ENCODE data around the gene TIGD6. TPM values are rescaled to one million over a fixed set of nuclear protein-coding genes. Genes with fewer than 3 reads are reported as not detected.

The TIGD6 gene
- total RNA-seq, 1 donor from 2014 or later: 4.1 TPM

- Histone ChIP-seq H3K9ac (no peak overlapping the region), H3F3A (ENCODE audit: low read depth) (peaks cover 18% of the 10 kb centered on the region), H3K4me3 (no peak overlapping the region), H3K27ac (no peak overlapping the region), H2AFZ (replicated peaks) (no peak overlapping the region), H3K79me2 (ENCODE audit: low read depth) (no peaks in the 10 kb centered on the region), H3K9me3 (ENCODE audit: low read depth) (no peaks in the 10 kb centered on the region), H4K20me1 (ENCODE audit: low read depth) (no peaks in the 10 kb centered on the region), H3K4me2 (no peak overlapping the region), H3K36me3 (no peaks in the 10 kb centered on the region), H3K4me1 (peaks cover 7% of the 10 kb centered on the region), H3K27me3 (peaks cover 9% of the 10 kb centered on the region)
- no peak for TF ChIP-seq EZH2phosphoT487 (IDR thresholded peaks at IDR 0.05)
- no peak for TF ChIP-seq EZH2 (IDR thresholded peaks at IDR 0.05)
- TF ChIP-seq, protein P1, sequence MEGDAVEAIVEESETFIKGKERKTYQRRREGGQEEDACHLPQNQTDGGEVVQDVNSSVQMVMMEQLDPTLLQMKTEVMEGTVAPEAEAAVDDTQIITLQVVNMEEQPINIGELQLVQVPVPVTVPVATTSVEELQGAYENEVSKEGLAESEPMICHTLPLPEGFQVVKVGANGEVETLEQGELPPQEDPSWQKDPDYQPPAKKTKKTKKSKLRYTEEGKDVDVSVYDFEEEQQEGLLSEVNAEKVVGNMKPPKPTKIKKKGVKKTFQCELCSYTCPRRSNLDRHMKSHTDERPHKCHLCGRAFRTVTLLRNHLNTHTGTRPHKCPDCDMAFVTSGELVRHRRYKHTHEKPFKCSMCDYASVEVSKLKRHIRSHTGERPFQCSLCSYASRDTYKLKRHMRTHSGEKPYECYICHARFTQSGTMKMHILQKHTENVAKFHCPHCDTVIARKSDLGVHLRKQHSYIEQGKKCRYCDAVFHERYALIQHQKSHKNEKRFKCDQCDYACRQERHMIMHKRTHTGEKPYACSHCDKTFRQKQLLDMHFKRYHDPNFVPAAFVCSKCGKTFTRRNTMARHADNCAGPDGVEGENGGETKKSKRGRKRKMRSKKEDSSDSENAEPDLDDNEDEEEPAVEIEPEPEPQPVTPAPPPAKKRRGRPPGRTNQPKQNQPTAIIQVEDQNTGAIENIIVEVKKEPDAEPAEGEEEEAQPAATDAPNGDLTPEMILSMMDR (IDR thresholded peaks at IDR 0.05): no peak
- no peaks in the 10 kb centered on the region for H3K9me3 Mint-ChIP-seq
- peaks cover 2% of the 10 kb centered on the region for H3K36me3 Mint-ChIP-seq
- DNase-seq (ENCODE audit: low spot score): no peak
- no peak overlapping the region for H3K27ac Mint-ChIP-seq
- H3K27me3 Mint-ChIP-seq (ENCODE audit: insufficient read depth, low read depth): peaks cover 10% of the 10 kb centered on the region
- H3K4me3 Mint-ChIP-seq: peak overlapping the region; percentile 27
- H3K4me1 Mint-ChIP-seq: peaks cover 20% of the 10 kb centered on the region
Measured at GRCh38 chr5:149962601-149963300, 37.7 kb downstream of the TIGD6 start.

DNA sequence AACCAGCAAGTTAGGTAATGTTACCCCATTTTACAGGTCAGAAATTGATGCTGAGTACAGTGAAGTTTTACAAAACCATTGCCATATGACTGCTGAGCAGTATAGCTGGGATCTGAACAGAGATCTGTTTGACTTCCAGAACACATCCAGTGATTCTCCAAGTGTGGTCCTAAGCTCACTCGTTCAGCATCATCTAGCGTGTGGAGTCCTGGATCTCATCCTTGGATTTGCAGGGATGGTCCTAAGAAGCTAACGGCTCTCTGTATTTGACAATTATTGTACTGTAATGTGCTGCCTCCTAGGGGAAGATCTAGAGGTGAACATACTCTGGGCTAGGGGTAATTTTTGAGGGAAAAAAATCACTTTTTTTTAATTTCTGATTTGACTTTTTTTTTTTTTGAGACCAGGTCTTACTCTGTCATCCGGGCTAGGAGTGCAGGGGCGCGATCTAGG lies 38.5 kb downstream of the TIGD6 start:
- Histone ChIP-seq H3K9ac (no peak overlapping the region), H2AFZ (replicated peaks) (no peak overlapping the region), H3K4me3 (no peak overlapping the region), H3K4me2 (peak overlapping the region; percentile 89), H3K79me2 (ENCODE audit: low read depth) (no peaks in the 10 kb centered on the region), H3K9me3 (ENCODE audit: low read depth) (no peaks in the 10 kb centered on the region), H3K36me3 (no peaks in the 10 kb centered on the region), H4K20me1 (ENCODE audit: low read depth) (no peaks in the 10 kb centered on the region), H3K27me3 (peaks cover 9% of the 10 kb centered on the region), H3K27ac (no peak overlapping the region), H3K4me1 (peaks cover 7% of the 10 kb centered on the region), H3F3A (ENCODE audit: low read depth) (peaks cover 18% of the 10 kb centered on the region)
- TF ChIP-seq EZH2 (IDR thresholded peaks at IDR 0.05): no peak
- TF ChIP-seq, protein P1 (IDR thresholded peaks at IDR 0.05): peak; percentile 50
- no peaks in the 10 kb centered on the region for H3K9me3 Mint-ChIP-seq
- no peak overlapping the region for H3K27ac Mint-ChIP-seq
- H3K4me3 Mint-ChIP-seq: peak overlapping the region; percentile 93
- H3K4me1 Mint-ChIP-seq: peaks cover 20% of the 10 kb centered on the region
- peaks cover 2% of the 10 kb centered on the region for H3K36me3 Mint-ChIP-seq
- peak; percentile 27 for DNase-seq (ENCODE audit: low spot score)
- H3K27me3 Mint-ChIP-seq (ENCODE audit: insufficient read depth, low read depth): peaks cover 12% of the 10 kb centered on the region

DNA sequence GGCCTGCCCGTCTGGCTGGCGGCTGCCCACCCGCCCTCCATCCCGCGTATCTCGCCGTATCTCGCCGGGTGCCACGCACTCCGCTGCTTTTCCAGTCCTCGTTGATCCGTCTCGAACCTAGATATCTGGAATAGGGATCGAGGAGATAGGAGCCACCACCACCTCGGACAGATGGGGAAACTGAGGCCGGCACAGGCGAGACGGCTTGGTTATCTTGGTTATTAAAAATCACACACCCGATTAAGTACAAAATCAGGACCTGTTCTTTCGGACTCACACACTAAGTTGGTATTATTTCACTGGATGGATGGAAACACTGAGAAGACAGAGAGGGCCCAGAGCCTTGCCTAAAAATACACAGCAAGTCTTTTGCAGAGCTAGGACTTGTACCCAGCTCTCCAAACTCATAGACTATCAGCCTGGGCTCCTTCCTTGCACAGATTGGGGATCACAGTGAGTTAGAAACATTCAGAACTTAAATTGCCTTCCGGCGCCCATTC lies 39.2 kb downstream of the TIGD6 start:
- no peak overlapping the region for H3K9ac ChIP-seq
- peak overlapping the region; percentile 89 for H2AFZ ChIP-seq (replicated peaks)
- no peaks in the 10 kb centered on the region for H4K20me1 ChIP-seq (ENCODE audit: low read depth)
- H3K27ac ChIP-seq: no peak overlapping the region
- TF ChIP-seq, protein P1 (IDR thresholded peaks at IDR 0.05): no peak
- TF ChIP-seq EZH2 (IDR thresholded peaks at IDR 0.05) (no peak), EZH2phosphoT487 (IDR thresholded peaks at IDR 0.05) (no peak)
- H3K4me1 Mint-ChIP-seq: peaks cover 20% of the 10 kb centered on the region
- peak overlapping the region; percentile 93 for H3K4me3 Mint-ChIP-seq
- no peaks in the 10 kb centered on the region for H3K36me3 ChIP-seq
- H3K36me3 Mint-ChIP-seq: peaks cover 2% of the 10 kb centered on the region
- no peaks in the 10 kb centered on the region for H3K79me2 ChIP-seq (ENCODE audit: low read depth)
- H3K4me2 ChIP-seq: peak overlapping the region; percentile 89
- peak overlapping the region; percentile 76 for H3K4me3 ChIP-seq
- no peaks in the 10 kb centered on the region for H3K9me3 Mint-ChIP-seq
- H3F3A ChIP-seq (ENCODE audit: low read depth): peaks cover 18% of the 10 kb centered on the region
- DNase-seq (ENCODE audit: low spot score): no peak
- peaks cover 13% of the 10 kb centered on the region for H3K27me3 Mint-ChIP-seq (ENCODE audit: insufficient read depth, low read depth)
- peaks cover 7% of the 10 kb centered on the region for H3K4me1 ChIP-seq
- H3K9me3 ChIP-seq (ENCODE audit: low read depth): no peaks in the 10 kb centered on the region
- H3K27ac Mint-ChIP-seq: no peak overlapping the region
- H3K27me3 ChIP-seq: peaks cover 9% of the 10 kb centered on the region

Measured in neural progenitor cell (in vitro differentiated cells).